HG03575 (cell line): ENCODE measurements around the gene BNC2.

Experiments
- ATAC-seq: cut with Tn5 transposase; IDR thresholded peaks from one replicate; pipeline ENCODE4 v1.9.1; 2021; ENCODE audit not compliant: unreplicated experiment, insufficient number of reproducible peaks, low FRiP score; ENCODE audit errors: extremely low read depth

BNC2 gene

DNA sequence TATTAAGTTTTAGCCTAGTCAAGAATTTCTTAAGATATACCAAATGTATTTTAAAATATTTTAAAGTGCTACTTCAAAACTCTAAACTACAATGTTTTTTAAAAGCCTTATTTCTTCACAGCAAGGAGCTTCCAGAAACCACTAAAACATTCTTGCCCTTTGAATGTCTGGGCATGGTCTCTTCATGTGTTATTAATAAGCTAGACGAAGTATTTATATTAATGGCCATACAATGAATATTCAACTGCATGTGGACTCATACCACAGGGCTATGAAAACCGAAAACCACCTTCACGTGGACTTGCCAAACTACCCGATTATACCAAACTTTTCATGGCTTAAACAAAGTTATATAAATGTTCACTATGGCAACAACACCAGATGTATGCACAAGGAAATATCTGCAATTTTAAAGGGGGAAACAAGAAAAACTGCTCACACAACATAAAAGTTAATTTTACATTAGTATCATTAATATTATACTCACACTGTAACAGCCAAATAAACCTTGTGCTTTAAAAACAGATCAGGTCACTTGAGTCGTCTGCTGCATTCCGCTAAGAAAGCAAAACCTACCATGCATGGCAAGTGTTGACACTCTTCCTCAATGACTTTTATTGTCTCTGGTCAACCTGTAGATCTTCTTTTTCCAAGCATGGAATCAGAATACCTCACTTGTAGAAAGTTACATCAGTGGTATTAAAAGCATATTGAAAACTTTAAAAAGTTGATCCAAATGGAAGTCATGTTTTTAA, 246.3 kb downstream of the BNC2 start:
- no peak for ATAC-seq

DNA sequence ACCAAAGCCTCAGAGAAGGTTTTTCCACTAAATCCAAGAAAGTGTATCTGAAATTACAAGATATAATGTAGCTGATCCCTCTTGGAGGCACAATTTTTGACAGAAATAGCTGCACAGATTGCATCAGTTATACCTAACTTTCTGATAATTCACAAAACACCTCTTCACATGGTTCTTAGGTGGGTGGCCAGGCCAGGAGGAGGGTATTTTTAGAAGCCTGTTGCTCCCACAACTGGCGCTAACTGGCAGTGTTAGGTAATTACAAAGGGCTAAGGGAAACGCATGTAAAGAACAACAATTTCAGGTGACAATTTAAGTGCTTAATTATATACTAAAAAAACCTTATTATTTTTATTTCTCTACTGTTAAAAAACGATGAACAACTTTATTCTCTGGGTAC, 247.9 kb downstream of the BNC2 start:
- ATAC-seq: no peak

DNA sequence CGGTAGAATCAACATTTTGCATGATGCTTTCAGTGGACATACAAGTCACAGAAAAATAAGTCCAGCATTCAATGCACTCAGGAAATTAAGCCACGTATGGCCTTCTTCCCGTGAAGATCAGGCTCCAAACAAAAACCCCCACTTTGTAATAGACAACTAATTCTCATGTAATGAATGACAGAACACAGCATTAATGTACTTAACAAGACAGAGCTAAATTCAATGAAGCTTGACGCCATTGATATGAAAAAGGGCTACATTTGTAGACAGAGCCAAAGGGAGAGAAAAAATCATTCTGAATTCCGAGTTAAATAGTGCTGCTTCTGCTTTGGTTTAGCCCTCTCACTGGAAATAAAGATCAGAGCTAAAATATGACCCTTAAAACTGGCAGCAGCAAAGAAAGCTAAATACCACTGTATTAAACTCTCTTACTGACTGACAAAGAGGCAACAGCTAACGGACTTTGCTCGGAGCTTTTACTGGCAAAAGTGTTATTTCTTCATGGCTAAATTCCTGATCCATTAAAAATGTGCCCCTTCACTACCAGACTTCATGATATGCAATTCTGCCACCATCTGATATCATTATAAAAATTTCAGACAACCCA, 250.5 kb downstream of the BNC2 start:
- no peak for ATAC-seq

DNA sequence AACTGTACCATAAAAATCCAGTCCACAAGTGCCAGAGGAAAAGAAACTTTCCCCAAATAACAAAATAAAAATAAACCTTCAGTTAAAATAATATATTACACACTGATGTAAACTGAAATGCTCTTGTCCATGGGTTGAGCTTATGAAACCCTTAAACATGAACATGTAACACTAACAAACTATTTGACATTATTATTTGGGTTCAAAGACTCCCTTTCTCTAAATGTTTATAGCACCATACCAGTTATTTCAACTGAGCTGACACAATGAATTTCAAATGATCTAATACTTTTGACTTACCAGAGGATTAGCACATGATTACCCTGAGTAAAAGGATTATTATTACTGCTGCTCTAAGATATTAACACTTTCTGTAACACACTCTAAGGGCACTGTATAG, 251.1 kb downstream of the BNC2 start:
- no peak for ATAC-seq

DNA sequence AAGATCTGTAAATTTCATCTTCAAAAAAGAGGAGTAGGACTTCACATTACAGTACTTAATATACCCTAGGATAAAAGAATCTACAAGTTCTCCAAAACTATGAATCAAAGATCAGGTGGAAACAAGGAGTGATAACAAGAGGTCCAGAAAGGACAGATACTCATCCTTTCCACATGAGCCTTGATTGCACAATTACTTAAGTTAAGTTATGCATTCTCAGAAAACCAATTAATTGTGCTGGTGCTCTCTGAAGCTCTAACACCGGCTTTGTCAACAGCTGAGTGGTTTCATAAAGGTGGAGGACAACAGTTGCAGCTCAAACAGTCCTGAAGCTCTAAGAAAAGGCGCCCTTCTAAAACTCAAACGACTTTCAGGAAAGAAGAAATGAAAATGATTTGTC, 251.9 kb downstream of the BNC2 start:
- no peak for ATAC-seq

DNA sequence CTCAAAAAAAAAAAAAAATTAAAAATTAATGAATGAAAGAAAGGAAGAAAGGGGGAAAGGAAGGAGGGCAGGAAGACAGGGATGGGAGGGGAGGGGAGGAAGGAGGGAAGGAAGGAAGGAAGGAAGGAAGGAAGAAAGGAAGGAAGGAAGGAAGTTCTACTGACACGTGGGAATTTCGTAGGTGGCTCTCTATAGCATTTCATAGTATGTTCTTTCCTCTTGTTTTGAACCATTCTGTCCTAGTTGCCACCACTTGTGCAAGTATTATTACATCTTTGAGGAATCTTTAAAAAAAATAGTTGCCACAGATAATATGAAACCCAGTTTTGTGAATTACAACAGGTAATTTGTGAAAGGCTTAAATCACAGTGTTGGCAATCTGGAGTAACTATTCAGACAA, 253.8 kb downstream of the BNC2 start:
- ATAC-seq: no peak

DNA sequence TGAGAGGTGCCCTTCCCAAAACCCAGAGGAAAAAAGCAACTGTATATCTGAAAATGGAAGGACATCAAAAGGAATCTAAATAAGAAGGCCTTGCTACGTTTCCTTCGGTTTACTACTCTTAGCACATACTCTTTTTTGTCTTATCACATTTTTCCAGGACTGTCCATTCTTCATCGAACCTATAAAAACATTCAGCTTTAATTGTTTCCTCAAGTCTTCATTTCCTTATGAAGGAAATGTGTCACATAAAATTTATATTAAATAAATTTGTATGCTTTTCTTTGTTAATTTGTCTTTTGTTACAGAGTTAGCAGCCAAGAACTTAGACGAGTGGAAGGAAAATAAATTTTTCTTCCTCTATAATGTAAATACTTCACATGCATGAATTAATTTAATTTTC, 255.0 kb downstream of the BNC2 start:
- ATAC-seq: no peak

DNA sequence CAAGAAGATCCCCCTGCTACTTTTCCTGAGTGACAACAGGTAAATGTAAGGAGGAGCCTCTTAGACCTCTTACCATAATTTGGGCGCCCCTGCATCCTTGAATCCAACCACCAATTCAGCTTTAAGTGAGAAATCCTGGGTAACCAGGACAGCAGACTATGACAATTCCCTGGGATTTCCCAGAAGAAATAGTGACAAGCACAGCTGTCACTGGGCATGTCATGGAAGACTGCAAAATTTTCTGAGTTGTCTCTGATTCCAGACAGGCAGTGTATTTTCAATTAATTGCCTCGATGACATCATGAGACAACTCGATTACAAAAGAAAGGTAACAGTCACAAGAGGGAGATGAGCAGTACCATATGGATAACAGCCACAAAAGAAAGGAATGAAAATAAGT, 256.9 kb downstream of the BNC2 start:
- no peak for ATAC-seq

DNA sequence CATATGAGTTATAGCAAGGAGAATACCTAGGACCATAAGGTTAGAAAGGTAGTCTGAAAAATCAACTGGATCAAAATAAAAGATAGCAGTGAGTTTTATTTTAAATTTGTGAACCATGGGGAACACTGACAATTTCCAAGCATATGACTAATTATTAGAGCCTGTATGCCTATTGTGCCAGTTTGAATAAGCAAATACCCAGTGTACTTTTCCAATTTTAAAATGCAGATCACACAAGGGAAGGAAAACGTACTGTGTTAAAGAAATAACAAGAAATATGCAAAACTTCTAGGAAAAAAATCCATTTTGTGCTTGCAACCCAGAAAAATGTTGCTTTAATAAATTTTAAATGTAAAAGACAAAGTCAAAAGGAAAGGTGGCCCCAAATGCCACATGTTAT, 257.4 kb downstream of the BNC2 start:
- no peak for ATAC-seq

DNA sequence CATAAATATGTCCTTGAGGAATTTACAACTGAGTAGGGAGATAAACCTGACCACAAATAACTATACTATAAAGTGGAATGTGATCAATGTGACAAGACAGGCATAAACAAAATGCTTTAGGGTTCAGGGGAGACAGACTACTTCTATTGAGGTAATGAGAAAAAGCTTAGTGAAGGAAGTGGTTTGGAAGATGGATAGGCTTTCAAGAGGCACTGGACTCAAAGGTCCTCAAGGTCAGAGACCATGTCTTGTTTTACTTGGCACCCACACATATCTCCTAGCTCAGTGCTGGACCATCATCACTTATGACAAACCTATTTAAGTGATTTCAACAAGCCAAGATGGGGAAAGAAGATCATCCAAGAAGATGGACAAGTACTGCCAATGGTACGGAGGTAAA, 257.8 kb downstream of the BNC2 start:
- ATAC-seq: no peak

DNA sequence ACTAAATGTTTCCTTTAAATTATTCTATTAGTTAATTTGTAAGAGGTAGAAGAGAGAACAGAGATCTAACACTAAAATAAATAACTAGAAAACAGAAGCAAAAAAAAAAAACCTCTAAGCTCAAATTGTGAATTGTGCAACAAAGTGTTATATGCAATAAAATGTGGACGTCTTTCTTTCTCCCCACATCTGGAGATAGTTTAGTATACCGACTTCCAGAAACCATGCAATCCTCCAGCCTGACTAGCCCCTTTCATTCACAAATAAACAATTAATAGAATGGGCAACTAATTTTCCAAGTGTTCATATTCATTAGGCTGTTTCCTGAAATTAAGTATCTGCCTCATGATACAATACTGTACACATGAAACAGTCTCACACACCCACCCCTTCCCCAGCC, 258.5 kb downstream of the BNC2 start:
- ATAC-seq: no peak

DNA sequence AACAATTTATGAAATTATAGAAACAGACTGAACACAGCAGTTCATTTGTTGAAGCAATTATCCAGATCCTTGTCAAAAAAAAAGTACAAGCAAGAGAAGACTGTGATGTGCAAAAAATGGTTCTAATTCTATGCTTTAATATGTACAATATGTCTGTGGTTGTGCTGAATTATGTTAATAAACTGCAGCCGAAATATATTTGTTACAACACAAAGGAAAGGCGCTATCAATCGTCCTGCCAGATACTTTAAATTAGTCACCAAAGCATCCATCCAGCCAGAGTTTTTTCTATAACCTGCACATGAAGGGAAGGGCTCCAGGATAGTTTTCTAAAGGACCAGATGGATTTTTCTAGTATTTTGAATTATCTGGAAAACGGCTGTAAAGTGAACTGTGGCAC, 259.5 kb downstream of the BNC2 start:
- ATAC-seq: no peak

DNA sequence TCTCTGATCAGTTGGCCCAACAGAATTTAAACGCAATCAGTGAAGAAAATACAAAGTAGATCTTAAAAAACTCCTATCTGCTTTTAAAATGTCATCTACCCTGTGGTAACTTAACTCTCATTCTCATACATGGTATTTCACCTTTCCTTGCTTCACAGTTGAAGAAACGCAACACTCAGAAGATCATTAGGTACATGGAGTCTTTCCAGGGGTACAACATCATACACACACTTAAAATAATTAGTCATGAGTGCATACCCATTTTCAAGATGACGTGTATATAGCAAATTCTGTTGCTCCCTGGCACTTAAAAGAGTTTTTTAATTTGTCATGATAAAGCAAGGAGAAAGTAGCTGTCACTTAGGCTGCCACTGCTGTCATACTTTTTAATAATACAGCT, 259.9 kb downstream of the BNC2 start:
- ATAC-seq: no peak

DNA sequence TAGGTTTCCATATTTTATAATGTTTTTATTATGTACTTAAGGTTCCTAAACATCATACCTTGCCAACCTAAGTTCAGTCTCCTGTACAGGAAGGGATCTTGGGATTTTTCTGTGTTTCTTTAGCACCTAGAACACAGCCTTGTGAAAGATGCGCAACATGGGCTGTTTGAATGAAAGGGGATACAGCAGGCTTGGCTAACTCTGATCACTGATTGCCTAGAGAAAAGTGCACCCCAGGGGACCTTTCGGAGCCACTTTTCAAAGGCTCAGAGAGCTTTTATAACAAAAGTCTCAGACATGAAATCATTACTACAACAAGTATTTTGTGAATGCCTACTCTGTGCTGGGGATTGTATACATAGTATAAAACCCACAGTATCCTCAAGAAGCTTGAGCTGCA, 261.6 kb downstream of the BNC2 start:
- ATAC-seq: no peak

DNA sequence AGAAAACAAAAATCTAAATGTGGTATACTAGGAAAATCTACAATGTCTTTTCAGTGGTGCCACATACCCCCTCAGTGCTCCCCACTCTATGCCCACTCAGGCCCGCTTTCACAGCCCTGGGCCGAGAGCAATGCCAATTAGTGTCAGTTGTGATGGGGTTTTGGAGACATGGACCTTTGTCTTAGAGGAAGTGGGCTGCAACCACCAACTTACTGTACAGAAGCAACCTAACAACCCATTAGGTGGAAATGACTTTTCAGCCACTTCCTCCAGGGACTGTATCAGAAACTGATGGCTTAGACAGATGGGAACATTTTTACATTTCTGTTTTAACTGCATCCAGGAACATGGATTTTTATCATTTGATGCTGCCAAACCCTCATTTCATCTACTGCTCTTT, 268.0 kb downstream of the BNC2 start:
- ATAC-seq: no peak

DNA sequence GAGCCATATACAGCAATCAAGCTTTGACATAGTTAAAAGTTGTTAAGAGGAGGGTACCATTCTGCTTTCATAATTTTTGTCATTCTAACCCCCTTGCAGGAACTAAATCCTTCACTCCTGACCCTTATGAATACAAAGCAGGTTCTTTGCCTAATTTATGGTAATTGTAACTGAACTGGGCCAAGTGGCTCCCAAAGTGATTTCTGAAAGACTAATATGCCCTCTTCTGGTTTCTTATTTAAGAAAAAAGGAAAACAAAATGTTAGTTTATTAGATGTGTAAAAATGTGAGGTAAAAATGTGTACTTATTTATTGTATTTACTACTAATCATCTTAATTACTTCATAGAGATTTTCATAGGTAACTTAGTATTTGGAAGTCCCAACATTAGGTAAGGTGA, 268.5 kb downstream of the BNC2 start:
- ATAC-seq: no peak

DNA sequence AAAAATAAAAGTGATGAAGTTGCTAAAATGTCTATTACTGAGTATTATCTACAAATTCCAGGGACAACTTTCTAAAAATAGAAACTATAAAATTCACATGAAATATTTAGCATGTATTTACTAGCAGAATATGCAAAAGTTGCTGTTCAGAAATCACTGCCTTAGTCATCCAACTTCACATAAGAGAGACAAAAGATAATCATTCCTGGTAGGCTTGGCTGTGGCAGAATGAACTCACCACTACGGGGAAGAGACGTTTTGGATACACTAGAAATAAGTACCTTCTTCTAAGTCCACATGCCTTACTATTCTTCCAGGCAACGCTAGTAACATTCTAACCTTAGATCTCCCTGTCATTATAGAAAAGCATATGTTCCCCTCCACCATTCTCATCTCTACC, 272.2 kb downstream of the BNC2 start:
- ATAC-seq: no peak

DNA sequence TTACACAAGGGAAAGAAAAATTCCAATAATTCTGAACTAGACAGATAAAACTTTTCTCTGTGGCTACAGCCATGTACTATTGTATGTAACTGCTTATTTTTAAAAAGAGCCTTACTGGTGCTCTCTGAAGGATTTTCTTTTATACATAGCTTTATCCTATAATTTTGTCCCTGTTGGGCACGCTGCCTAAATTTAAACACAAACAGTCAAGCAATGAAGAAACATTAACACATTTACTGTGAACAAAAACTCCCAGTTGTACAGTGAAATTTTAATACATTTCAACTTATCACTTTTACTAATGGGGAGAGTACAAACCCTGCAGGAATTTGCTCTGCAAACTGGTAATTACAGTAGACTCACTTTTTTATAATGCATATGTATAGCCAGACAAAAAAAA, 273.3 kb downstream of the BNC2 start:
- ATAC-seq: no peak

DNA sequence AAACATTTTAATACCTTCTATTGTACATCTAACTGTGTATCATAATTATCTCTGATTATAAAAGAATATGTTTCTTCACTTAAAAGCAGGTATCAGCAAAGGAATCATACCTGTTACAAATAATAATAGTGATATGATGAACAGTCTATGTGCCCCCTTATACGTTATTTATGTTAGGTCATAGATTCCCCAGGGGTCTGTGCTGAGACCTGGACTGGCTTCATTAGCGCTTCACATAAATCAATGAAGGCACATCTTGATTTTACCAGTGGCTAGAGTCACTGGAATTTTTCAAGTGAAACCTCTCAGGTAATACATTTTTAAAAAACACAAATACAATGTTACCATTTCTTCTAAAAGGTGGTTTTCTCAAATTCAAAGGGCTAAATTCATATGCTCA, 275.2 kb downstream of the BNC2 start:
- no peak for ATAC-seq

DNA sequence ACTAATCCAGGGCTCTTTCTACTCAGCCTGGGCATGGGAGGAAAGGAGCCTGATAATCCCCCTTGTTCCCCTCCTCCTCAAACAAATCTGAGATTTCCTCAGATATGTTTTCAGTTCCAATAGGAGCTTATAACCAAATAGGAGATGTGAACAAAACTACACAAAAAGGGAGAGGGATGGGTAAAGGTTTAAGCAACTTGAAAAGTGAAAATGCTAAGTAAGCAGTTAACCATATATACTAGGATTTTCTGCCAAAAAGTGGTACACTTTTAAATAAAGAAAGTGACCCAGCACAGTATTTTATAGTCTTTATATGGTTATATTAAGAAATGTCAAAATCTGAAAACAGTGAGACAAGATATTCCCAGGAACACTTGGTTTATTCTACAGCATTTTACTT, 275.7 kb downstream of the BNC2 start:
- ATAC-seq: no peak

DNA sequence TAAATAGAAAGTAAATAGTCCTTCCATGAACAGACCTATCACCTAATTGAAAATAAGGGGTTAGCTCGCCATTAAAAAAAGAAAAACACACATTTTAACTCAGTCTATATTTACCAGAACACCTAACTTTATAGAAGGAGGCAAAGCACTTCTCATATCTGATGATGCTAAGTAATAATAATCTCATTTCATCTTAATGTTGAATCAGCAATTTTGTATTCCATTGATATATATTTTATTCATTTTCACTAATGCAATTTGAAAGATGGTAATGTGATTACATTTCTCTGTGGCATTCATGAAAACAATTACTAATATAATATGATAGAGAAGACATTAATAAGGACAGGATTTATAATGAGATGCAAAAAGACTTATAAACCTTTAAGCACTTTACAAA, 276.7 kb downstream of the BNC2 start:
- ATAC-seq: no peak
